ENCODE measurements around the gene TNS2. TPM values are rescaled to one million over a fixed set of nuclear protein-coding genes. Genes with fewer than 3 reads are reported as not detected.

The TNS2 gene
- total RNA-seq, 1 experiment from 2014 or later: 3.4 TPM

- no TSS peak for BruUV-seq (replicated peaks)
- Histone ChIP-seq H3K36me3 (ENCODE audit: insufficient read depth, low read length, poor library complexity, severe bottlenecking) (peaks cover 16% of the 10 kb centered on the region), H3K4me1 (ENCODE audit: insufficient read depth, low read length, poor library complexity, severe bottlenecking) (peaks cover 17% of the 10 kb centered on the region), H3K4me3 (ENCODE audit: low read depth, low read length, poor library complexity, severe bottlenecking) (no peak overlapping the region), H3K9me3 (ENCODE audit: low read depth, low read length, poor library complexity, severe bottlenecking) (no peaks in the 10 kb centered on the region), H3K27me3 (replicated peaks; ENCODE audit: insufficient read depth, low read depth, low read length, poor library complexity) (no peaks in the 10 kb centered on the region), H3K27ac (ENCODE audit: low read depth, low read length, poor library complexity, severe bottlenecking) (no peak overlapping the region)
- no peak for DNase-seq (ENCODE audit: low spot score)
- TF ChIP-seq CTCF (conservative IDR thresholded peaks at IDR 0.05; ENCODE audit: low read depth, low read length) (no peak), EZH2 (IDR thresholded peaks at IDR 0.05; ENCODE audit: borderline replicate concordance, low read depth, low read length, poor library complexity, severe bottlenecking) (no peak)
- intact Hi-C loops (cut with micrococcal nuclease; ENCODE audit: unreplicated experiment): loop anchor here (2.0 to 5.0 kb wide), 2 partner anchors 114 to 219 kb away; partner anchors contain the start of genes CSAD and ZNF740
- ChIA-PET CTCF (no interaction called here), POLR2A (ENCODE audit: low non-redundant PET) (no interaction called here)
These were observed 18.3 kb downstream of the TNS2 start for GRCh38 chr12:53067993-53068770.

GRCh38 chr12:53068811-53069585 is 19.1 kb downstream of the TNS2 start:
- TF ChIP-seq EZH2 (IDR thresholded peaks at IDR 0.05; ENCODE audit: borderline replicate concordance, low read depth, low read length, poor library complexity, severe bottlenecking): no peak
- POLR2A ChIA-PET (ENCODE audit: low non-redundant PET): no interaction called here
- Histone ChIP-seq H3K27me3 (replicated peaks; ENCODE audit: insufficient read depth, low read depth, low read length, poor library complexity) (no peaks in the 10 kb centered on the region), H3K4me1 (ENCODE audit: insufficient read depth, low read length, poor library complexity, severe bottlenecking) (peaks cover 17% of the 10 kb centered on the region), H3K36me3 (ENCODE audit: insufficient read depth, low read length, poor library complexity, severe bottlenecking) (peaks cover 18% of the 10 kb centered on the region), H3K9me3 (ENCODE audit: low read depth, low read length, poor library complexity, severe bottlenecking) (no peaks in the 10 kb centered on the region), H3K27ac (ENCODE audit: low read depth, low read length, poor library complexity, severe bottlenecking) (no peak overlapping the region), H3K4me3 (ENCODE audit: low read depth, low read length, poor library complexity, severe bottlenecking) (no peak overlapping the region)
- no peak for DNase-seq (ENCODE audit: low spot score)
- intact Hi-C loops (cut with micrococcal nuclease; ENCODE audit: unreplicated experiment): loop anchor here (5.0 kb wide), 1 partner anchor 113 kb away; the partner anchor contains the start of genes CSAD and ZNF740
- CTCF ChIA-PET: no interaction called here
- BruUV-seq (replicated peaks): no TSS peak

GRCh38 chr12:53069621-53070410 is 20.0 kb downstream of the TNS2 start:
- H3K9me3 ChIP-seq (ENCODE audit: low read depth, low read length, poor library complexity, severe bottlenecking): no peaks in the 10 kb centered on the region
- no peak for DNase-seq (ENCODE audit: low spot score)
- H3K27me3 ChIP-seq (replicated peaks; ENCODE audit: insufficient read depth, low read depth, low read length, poor library complexity): no peaks in the 10 kb centered on the region
- CTCF ChIA-PET: no interaction called here
- H3K4me1 ChIP-seq (ENCODE audit: insufficient read depth, low read length, poor library complexity, severe bottlenecking): peaks cover 17% of the 10 kb centered on the region
- H3K36me3 ChIP-seq (ENCODE audit: insufficient read depth, low read length, poor library complexity, severe bottlenecking): peaks cover 21% of the 10 kb centered on the region
- H3K27ac ChIP-seq (ENCODE audit: low read depth, low read length, poor library complexity, severe bottlenecking): no peak overlapping the region
- POLR2A ChIA-PET (ENCODE audit: low non-redundant PET): no interaction called here
- no peak for TF ChIP-seq EZH2 (IDR thresholded peaks at IDR 0.05; ENCODE audit: borderline replicate concordance, low read depth, low read length, poor library complexity, severe bottlenecking)
- TF ChIP-seq CTCF (conservative IDR thresholded peaks at IDR 0.05; ENCODE audit: low read depth, low read length): no peak
- no peak overlapping the region for H3K4me3 ChIP-seq (ENCODE audit: low read depth, low read length, poor library complexity, severe bottlenecking)
- intact Hi-C loops (cut with micrococcal nuclease; ENCODE audit: unreplicated experiment): loop anchor here (5.0 kb wide), 1 partner anchor 112 kb away; the partner anchor contains the start of genes CSAD and ZNF740
- BruUV-seq (replicated peaks): no TSS peak

Data from A673 (cell line).